Calu3 (cell line): ENCODE measurements around the gene GTSE1. TPM values are rescaled to one million over a fixed set of nuclear protein-coding genes. Genes with fewer than 3 reads are reported as not detected.

Source experiments
- BruUV-seq: library from RNA; stranded (reverse); fragments of 400-500 nt; replicated peaks from 2 replicates; lab custom pipeline; 2021; lab: Mats Ljungman, UMichigan
- CTCF ChIA-PET: fragments of 300-600 bp; sonication (Branson Sonifier 250); formaldehyde crosslinking; loops from one replicate; lab custom pipeline; 2022; ENCODE audit warnings: antibody characterized with exemption; lab: Charles Lee
- DNase-seq: peaks from one replicate; pipeline ENCODE4 v3.0.0; 2022
- H3K27ac Mint-ChIP-seq: one replicate; pipeline ENCODE4 v1.8.0; 2022; ENCODE audit warnings: mixed read lengths; ENCODE audit not compliant: unreplicated experiment
- H3K27me3 Mint-ChIP-seq: one replicate; pipeline ENCODE4 v1.8.0; 2022; ENCODE audit warnings: mixed read lengths; ENCODE audit not compliant: unreplicated experiment
- H3K36me3 Mint-ChIP-seq: one replicate; pipeline ENCODE4 v1.8.0; 2022; ENCODE audit warnings: mild to moderate bottlenecking, moderate library complexity, mixed read lengths; ENCODE audit not compliant: insufficient read depth, unreplicated experiment
- H3K4me1 Mint-ChIP-seq: one replicate; pipeline ENCODE4 v1.8.0; 2022; ENCODE audit warnings: mild to moderate bottlenecking, low read depth, mixed read lengths; ENCODE audit not compliant: unreplicated experiment
- H3K4me3 Mint-ChIP-seq: one replicate; pipeline ENCODE4 v1.8.0; 2022; ENCODE audit warnings: mild to moderate bottlenecking, low read depth, moderate library complexity, mixed read lengths; ENCODE audit not compliant: unreplicated experiment
- H3K9me3 Mint-ChIP-seq: one replicate; pipeline ENCODE4 v1.8.0; 2022; ENCODE audit warnings: low read depth, mixed read lengths; ENCODE audit not compliant: unreplicated experiment
- intact Hi-C: fragments of 100-400 bp; cut with micrococcal nuclease; formaldehyde crosslinking; loops from one replicate; pipeline ENCODE4 v1.10.0; 2022; ENCODE audit not compliant: unreplicated experiment
- total RNA-seq: library from RNA; stranded (reverse); gene quantifications from 2 replicates; pipeline ENCODE4 v1.2.3, GENCODE V29; 2022
- TF ChIP-seq, protein P1 (sequence below): fragments of 200-600 bp; IDR thresholded peaks from one replicate; pipeline ENCODE4 v1.8.0; 2022; ENCODE audit warnings: antibody characterized with exemption; ENCODE audit not compliant: unreplicated experiment

Gene GTSE1
- total RNA-seq, 1 experiment from 2014 or later: 53.5 TPM

DNA sequence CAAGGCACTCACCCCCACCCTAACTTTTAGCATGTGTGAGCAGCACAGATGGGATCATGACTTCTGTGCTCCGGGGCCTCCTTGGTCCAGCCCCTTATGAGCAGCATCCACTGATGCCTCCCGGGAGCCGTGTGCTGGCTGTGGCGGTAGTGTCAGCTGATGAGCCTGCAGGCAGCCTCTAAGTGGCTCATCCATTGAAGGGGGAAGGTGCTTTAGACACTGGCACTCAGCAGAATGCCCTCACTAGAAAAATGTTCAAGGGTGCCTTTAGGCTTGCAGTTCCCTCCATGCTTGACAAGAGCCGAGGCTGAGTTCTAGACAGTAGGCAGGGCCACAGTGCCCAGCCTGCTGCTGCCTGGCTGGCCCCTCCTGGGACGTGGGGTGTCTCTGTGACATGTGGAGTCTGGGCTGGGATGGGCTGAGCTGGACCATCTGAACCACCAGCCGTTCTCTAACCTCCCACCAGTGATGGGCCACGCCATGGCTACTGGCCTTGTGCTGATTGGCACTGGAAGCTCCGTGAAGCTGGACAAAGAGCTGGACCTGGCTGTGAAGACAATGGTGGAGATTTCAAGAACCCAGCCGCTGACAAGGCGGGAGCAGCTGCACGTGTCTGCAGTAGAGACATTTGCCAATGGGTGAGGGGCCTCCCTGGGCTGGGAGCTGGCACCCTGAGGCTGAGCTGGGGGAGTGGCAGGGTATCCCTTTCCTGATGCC, 23.1 kb upstream of the GTSE1 start:
- no peaks in the 10 kb centered on the region for H3K9me3 Mint-ChIP-seq
- no peak overlapping the region for H3K4me3 Mint-ChIP-seq
- no peak overlapping the region for H3K27ac Mint-ChIP-seq
- CTCF ChIA-PET: interaction anchor here (0.7 kb wide), 1 partner anchor 301 kb away, joined by 4 read pairs; no protein-coding TSS in a partner anchor
- BruUV-seq: no TSS peak
- TF ChIP-seq, protein P1, sequence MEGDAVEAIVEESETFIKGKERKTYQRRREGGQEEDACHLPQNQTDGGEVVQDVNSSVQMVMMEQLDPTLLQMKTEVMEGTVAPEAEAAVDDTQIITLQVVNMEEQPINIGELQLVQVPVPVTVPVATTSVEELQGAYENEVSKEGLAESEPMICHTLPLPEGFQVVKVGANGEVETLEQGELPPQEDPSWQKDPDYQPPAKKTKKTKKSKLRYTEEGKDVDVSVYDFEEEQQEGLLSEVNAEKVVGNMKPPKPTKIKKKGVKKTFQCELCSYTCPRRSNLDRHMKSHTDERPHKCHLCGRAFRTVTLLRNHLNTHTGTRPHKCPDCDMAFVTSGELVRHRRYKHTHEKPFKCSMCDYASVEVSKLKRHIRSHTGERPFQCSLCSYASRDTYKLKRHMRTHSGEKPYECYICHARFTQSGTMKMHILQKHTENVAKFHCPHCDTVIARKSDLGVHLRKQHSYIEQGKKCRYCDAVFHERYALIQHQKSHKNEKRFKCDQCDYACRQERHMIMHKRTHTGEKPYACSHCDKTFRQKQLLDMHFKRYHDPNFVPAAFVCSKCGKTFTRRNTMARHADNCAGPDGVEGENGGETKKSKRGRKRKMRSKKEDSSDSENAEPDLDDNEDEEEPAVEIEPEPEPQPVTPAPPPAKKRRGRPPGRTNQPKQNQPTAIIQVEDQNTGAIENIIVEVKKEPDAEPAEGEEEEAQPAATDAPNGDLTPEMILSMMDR: no peak
- H3K4me1 Mint-ChIP-seq: peaks cover 8% of the 10 kb centered on the region
- peaks cover 20% of the 10 kb centered on the region for H3K36me3 Mint-ChIP-seq
- no peaks in the 10 kb centered on the region for H3K27me3 Mint-ChIP-seq
- DNase-seq: no peak
- intact Hi-C loops: no loop called here

- TF ChIP-seq, protein P1: no peak
These were observed 22.3 kb upstream of the GTSE1 start for GRCh38 chr22:46274381-46274780.

GRCh38 chr22:46275455-46276122, 21.1 kb upstream of the GTSE1 start:
- no peak overlapping the region for H3K27ac Mint-ChIP-seq
- intact Hi-C loops: no loop called here
- no peak for DNase-seq
- no peaks in the 10 kb centered on the region for H3K27me3 Mint-ChIP-seq
- CTCF ChIA-PET: no interaction called here
- TF ChIP-seq, protein P1: no peak
- no peak overlapping the region for H3K4me3 Mint-ChIP-seq
- H3K4me1 Mint-ChIP-seq: no peaks in the 10 kb centered on the region
- H3K9me3 Mint-ChIP-seq: no peaks in the 10 kb centered on the region
- no TSS peak for BruUV-seq
- H3K36me3 Mint-ChIP-seq: peaks cover 27% of the 10 kb centered on the region

More at GRCh38 chr22:46274381-46274780, 22.3 kb upstream of the GTSE1 start:
- peaks cover 7% of the 10 kb centered on the region for H3K4me1 Mint-ChIP-seq
- peaks cover 21% of the 10 kb centered on the region for H3K36me3 Mint-ChIP-seq
- no peaks in the 10 kb centered on the region for H3K27me3 Mint-ChIP-seq
- H3K27ac Mint-ChIP-seq: no peak overlapping the region
- H3K9me3 Mint-ChIP-seq: no peaks in the 10 kb centered on the region
- intact Hi-C loops: no loop called here
- H3K4me3 Mint-ChIP-seq: no peak overlapping the region
- DNase-seq: no peak
- CTCF ChIA-PET: no interaction called here
- BruUV-seq: no TSS peak

DNA sequence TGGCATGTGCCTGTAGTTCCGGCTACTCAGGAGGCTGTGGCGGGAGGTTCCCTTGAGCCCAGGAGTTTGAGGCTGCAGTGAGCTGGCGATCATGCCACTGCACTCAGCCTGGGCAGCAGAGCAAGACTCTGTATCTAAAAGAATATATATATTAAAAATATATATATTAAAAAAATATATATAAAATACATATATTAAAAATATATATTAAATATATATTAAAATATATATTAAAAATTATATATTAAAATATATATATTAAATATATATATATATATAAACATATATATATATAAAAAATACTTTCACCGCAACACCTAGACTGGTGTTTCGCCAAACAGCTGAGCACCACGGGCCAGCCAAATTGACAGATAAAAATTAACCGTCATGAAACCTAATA, 20.1 kb upstream of the GTSE1 start:
- peaks cover 32% of the 10 kb centered on the region for H3K36me3 Mint-ChIP-seq
- CTCF ChIA-PET: no interaction called here
- BruUV-seq: no TSS peak
- H3K4me3 Mint-ChIP-seq: no peak overlapping the region
- no peaks in the 10 kb centered on the region for H3K9me3 Mint-ChIP-seq
- no peaks in the 10 kb centered on the region for H3K27me3 Mint-ChIP-seq
- TF ChIP-seq, protein P1: no peak
- no peak for DNase-seq
- intact Hi-C loops: no loop called here
- no peak overlapping the region for H3K27ac Mint-ChIP-seq
- no peaks in the 10 kb centered on the region for H3K4me1 Mint-ChIP-seq
